Epithelial cell of esophagus (primary cell): ENCODE measurements around the gene FBXL17.

Experiments used
- DNase-seq: peaks from one replicate; pipeline ENCODE4 v3.0.0; 2010; ENCODE audit warnings: low read depth
- H3K4me3 ChIP-seq: 2 replicates; pipeline ENCODE4 v1.5.1; 2011; ENCODE audit warnings: mild to moderate bottlenecking, low read length, control low read depth
- TF ChIP-seq, protein P1 (sequence below): IDR thresholded peaks from 2 replicates; pipeline ENCODE4 v1.5.1; 2011; ENCODE audit warnings: low read depth, mild to moderate bottlenecking, low read length, control low read depth, inconsistent platforms; ENCODE audit not compliant: insufficient read depth; ENCODE audit errors: missing control alignments

The FBXL17 gene

DNA sequence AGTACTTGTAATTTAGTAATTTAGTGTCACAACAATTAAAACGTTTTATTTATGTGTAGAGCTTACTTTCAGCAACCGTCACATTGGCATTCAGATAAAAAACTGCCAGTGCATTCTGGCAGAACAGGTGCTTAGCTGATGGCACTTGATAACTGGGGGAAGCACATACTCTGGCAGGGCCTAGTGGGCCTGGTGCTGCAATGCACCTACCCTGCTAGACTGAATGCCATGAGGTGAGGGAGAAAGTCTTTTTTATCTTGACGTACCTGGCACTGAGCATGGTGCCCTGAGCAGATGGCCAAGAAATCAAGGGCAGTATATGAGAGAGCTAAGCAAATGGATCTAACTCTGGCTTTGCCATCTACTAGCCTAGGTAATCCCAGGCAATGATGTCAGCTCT, 430.6 kb downstream of the FBXL17 start:
- H3K4me3 ChIP-seq, result no peak overlapping the region
- TF ChIP-seq, protein P1, sequence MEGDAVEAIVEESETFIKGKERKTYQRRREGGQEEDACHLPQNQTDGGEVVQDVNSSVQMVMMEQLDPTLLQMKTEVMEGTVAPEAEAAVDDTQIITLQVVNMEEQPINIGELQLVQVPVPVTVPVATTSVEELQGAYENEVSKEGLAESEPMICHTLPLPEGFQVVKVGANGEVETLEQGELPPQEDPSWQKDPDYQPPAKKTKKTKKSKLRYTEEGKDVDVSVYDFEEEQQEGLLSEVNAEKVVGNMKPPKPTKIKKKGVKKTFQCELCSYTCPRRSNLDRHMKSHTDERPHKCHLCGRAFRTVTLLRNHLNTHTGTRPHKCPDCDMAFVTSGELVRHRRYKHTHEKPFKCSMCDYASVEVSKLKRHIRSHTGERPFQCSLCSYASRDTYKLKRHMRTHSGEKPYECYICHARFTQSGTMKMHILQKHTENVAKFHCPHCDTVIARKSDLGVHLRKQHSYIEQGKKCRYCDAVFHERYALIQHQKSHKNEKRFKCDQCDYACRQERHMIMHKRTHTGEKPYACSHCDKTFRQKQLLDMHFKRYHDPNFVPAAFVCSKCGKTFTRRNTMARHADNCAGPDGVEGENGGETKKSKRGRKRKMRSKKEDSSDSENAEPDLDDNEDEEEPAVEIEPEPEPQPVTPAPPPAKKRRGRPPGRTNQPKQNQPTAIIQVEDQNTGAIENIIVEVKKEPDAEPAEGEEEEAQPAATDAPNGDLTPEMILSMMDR, result no peak
- DNase-seq, result no peak

DNA sequence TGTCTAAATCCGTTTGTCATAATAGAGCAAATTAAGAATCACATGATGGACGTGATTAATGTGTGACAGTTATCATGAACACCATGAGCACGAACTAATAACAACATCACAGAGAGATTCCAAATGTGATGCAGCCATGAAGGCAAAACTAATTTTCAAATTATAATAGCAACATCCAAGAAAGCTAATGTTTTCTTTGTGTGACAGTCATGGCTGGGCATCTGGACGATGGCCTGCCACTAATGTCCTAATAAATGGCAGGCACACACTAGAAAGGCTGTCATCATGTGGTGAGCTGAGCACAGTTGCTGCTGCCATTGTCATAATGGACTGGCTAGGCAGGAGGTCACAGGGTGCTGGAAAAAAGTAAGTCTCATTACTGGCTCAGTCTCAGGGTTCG, 431.1 kb downstream of the FBXL17 start:
- DNase-seq, result no peak
- TF ChIP-seq, protein P1, result no peak

DNA sequence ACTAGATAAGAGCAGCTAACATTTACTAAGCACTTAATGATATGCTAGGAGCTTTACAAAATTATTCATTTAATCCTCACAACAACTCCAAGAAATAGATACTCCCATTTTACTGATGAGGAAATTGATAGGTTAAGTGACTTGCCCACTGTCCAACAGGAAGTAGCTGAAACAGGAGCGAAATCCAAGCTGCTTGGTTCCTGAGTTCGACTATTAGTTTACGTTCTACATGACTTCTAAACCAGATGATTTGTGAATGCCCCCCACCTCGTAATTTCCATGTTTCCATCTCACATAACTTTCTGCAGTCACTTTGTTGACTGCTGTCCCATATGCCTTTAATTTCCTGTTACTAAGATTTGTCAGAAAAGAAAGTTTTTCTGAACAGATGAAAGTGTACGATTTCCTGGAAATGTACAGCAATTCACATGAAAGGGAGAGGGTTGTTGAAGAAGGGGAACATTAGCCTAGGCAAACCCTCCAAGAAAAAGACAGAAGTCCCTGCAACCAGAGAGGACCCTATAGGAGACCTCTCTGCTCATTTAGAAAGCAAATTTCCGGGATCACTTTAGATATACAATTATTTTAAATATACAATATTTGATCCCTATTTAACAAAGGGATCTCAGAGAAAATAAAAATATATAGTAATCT, 432.1 kb downstream of the FBXL17 start:
- H3K4me3 ChIP-seq, result no peak overlapping the region
- DNase-seq, result no peak
- TF ChIP-seq, protein P1, result no peak

More for the DNA sequence above, 431.1 kb downstream of the FBXL17 start:
- H3K4me3 ChIP-seq, result no peak overlapping the region

DNA sequence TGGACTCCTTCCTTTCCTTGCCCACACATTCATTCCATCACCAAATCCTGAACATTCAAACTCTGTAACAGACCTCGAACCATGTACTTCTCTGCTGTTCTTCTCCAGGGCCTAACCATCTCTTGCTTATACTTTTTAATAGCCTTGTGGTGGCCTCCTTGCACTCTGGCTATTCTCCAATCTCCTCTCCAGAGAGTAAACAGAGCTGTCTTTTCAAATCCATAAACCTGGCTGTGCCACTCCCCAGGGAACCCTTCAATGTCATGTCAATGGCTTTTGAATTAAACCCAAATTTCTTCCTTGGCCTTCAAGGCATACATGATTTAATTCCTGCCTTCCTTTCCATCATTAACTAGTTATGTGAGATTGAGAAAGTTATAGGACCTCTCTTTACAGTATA, 433.5 kb downstream of the FBXL17 start:
- H3K4me3 ChIP-seq, result no peak overlapping the region
- DNase-seq, result no peak
- TF ChIP-seq, protein P1, result no peak

DNA sequence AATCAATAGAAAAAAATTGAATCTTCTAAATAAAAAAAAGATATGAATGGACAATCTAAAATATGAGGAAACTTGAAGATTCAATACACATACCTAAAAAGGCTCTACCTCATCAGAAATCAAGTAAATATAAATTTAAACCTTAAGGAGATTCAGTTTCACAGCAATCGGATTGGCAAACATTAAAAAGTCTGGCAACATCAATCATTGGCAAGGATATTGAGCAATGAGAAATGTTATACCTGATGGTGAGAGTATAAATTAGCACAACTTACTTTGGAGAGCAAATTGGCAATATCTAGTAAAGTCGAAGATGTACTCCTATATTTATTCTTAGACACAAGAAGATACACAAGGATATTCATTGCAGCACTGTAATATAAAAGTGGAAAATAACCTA, 436.8 kb downstream of the FBXL17 start:
- DNase-seq, result no peak
- TF ChIP-seq, protein P1, result no peak
- no peak overlapping the region for H3K4me3 ChIP-seq

DNA sequence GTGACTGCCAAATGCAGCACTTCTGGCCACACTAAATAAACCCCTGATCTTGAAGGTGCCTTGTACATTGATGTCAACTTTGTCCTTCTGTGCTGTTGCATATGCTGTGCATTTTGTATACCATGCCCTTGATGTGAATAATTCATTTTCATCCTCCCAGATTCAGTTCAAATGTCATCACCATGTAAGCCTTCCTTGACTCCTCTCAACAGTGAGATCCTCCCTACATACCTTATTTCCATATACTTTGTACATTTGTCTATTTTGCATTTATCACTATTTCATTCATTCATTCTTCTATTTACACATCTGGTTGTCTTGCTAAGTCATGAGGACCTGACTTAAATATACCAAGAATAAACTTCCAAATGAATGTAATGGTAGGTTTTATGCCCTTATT, 438.0 kb downstream of the FBXL17 start:
- DNase-seq, result no peak
- TF ChIP-seq, protein P1, result no peak
- H3K4me3 ChIP-seq, result no peak overlapping the region

DNA sequence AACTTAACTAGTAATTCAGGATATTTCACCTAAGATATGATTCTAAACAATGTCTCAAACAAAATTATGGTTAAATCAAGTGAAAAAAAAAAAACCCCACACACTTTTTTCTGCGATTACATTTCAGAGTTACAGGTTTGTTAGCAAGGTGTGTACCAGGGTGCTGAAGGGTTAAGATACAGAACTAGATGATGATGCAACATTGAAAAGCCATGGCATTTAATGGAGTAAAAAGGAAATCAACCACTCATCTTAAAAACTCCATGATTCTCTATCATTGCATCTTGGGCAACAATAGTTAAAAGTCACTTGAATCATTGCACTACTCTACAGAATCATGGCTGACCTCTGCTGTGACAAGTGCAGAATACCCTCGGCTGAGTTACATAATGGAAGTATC, 440.9 kb downstream of the FBXL17 start:
- no peak overlapping the region for H3K4me3 ChIP-seq
- no peak for DNase-seq
- TF ChIP-seq, protein P1, result no peak
